GM18909 (cell line): Measurements from ENCODE around the gene GTF2A1L.
A peak's percentile ranks its signal among the peaks of the same experiment; 100 is the strongest.
"Not testable (repeated sequence)": the region's sequence is repeated elsewhere in the genome, so short reads cannot be mapped to it uniquely, and the experiment has no call there.

Experiments
- ATAC-seq: cut with Tn5 transposase; IDR thresholded peaks from one replicate; pipeline ENCODE4 v1.9.1; 2021; ENCODE audit warnings: mild to moderate bottlenecking; ENCODE audit not compliant: unreplicated experiment, poor library complexity

GTF2A1L gene, protein sequence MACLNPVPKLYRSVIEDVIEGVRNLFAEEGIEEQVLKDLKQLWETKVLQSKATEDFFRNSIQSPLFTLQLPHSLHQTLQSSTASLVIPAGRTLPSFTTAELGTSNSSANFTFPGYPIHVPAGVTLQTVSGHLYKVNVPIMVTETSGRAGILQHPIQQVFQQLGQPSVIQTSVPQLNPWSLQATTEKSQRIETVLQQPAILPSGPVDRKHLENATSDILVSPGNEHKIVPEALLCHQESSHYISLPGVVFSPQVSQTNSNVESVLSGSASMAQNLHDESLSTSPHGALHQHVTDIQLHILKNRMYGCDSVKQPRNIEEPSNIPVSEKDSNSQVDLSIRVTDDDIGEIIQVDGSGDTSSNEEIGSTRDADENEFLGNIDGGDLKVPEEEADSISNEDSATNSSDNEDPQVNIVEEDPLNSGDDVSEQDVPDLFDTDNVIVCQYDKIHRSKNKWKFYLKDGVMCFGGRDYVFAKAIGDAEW

DNA sequence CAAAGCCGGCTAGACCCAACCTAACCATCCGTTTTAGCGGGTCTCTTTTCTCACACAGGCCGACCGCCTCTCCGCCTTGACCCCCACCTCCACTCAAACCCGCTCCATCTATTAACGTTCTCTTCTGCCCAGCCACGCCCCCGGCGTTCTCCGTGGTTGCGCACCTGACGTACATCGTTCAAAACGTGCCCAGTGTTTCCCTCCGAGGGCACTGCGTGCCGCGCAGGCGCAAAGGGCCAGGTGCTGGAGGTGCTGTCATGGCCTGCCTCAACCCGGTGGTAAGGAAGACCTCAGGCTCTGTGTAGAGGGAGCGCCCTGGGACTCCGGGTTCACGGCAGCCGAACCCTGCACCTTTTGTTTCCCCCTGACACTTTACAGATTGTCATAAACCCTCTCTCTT is at the start of gene GTF2A1L:
Gene GTF2A1L, plus strand, starts transcription at position 239 of the 400 bp plus-strand sequence. Its CDS starts 19 bp downstream, at position 258.
- no peak for ATAC-seq

DNA sequence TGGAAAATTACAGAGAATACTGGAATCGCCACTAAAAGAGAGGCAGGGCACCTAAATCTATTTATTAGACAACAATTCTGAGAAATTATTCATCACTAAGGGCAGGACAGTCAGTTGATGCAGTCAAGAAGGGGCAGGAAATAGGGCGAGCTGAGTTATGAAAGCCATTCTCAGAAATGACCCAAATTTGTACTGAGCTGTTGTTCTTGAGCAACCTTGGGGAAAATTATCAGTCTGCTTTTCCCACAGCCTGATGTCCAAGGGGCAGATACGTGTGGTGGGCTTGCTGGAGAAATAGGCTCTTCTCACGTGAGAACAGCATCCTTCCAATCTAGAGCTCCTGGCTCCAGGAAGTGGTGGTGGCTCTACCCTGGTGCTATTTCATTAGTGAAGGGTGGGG is 49.1 kb upstream of the GTF2A1L start:
- ATAC-seq = no peak

DNA sequence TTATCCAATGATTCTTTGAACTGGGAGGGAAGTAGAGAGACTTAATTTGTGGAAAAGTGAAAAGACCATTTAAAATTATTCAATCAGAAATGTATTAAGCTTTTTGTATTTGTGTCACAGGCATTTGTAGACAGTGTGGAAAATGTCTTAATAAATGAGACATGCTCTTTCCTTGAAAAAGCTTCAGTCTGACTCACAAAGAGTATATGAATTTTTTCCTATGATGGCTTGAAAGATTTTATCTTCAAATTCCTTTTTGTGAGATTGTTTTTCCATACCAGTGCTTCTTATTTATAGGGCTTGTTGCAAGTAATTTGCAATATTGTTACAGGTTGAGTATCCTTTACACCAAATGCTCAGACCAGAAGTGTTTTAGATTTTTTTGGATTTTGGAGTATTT is 48.2 kb upstream of the GTF2A1L start:
- ATAC-seq = no peak

- no peak for ATAC-seq
These were observed 44.8 kb upstream of the GTF2A1L start for GRCh38 chr2:48572816-48573215.

GRCh38 chr2:48574353-48575287 is 43.0 kb upstream of the GTF2A1L start:
- ATAC-seq = no peak

- ATAC-seq = no peak
These were observed 39.3 kb upstream of the GTF2A1L start for GRCh38 chr2:48578313-48578712.

DNA sequence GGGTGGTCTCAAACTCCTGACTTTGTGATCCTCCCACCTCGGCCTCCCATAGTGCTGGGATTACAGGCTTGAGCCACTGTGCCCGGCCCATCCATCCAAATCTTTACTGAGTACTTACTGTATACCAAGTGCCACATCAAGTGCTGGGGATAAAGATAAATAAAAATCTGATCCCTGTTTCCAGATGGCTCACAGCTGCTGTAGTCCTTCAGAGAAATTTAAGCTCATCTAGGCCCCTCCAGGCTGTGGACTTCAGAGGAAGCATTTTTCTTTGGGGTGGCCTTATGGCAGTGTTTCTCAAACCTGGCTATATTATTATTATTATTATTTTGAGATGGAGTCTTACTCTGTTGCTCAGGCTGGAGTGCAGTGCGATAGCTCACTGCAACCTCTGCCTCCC is 33.7 kb upstream of the GTF2A1L start:
- ATAC-seq = no peak

DNA sequence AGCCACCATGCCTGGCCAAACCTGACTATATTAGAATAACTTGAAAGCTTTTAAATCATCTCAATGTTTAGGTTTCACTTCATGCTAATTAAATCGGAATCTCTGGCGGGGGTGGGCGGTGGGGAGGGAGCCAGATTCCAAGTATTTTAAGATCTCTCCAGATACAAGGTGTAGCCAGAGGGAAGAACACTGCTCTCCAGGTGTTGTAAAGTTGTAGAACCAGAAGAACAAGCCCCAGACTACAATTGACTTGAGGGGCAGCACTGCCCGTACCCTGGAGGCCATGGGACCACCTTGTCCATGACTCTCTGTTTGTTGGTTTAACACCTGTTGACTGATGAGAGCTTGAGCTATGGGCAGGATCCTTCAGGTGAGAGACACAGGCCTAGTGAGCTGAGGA is 33.1 kb upstream of the GTF2A1L start:
- no peak for ATAC-seq

GRCh38 chr2:48586433-48586832 is 31.2 kb upstream of the GTF2A1L start:
- ATAC-seq = no peak

DNA sequence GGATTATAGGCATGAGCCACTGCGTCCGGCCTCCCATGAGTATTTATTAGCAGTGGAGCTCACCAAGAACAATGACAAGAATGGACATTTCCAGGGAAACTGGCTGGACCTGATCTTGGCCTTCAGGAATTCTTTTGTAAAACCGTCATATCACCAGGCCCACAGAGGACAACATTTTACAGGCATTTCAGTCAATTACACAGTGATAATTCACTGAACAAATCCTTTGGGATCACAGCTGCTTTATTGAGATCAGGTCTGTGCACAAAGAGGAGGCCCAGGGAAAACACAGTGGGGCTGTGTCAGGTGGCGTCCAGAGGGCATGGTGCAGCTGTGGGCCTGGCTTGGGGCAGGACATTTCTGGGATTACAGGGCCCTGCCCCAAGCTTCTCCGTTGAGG is 30.1 kb upstream of the GTF2A1L start:
- ATAC-seq = no peak

DNA sequence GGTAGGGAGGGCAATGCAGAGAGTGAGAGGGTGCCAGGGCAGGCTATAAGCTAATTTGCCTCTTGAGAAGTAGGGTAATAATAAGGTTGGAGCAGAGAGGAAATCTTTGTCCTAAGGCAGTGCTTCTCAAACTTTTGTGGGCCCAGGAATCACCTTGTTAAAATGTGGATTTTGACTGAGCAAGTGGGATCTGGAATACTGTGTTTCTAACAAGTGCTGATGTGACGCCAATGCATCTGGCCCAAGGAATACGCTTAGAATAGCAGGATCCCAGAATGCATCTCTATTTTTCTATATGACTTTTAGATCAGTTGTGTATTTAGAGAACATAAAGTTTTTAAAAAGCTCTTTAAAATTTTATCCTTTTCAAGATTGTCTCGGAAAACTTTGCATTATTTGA is 29.7 kb upstream of the GTF2A1L start:
- ATAC-seq = no peak

- ATAC-seq = no peak
These were observed 28.9 kb upstream of the GTF2A1L start for GRCh38 chr2:48588745-48589144.

DNA sequence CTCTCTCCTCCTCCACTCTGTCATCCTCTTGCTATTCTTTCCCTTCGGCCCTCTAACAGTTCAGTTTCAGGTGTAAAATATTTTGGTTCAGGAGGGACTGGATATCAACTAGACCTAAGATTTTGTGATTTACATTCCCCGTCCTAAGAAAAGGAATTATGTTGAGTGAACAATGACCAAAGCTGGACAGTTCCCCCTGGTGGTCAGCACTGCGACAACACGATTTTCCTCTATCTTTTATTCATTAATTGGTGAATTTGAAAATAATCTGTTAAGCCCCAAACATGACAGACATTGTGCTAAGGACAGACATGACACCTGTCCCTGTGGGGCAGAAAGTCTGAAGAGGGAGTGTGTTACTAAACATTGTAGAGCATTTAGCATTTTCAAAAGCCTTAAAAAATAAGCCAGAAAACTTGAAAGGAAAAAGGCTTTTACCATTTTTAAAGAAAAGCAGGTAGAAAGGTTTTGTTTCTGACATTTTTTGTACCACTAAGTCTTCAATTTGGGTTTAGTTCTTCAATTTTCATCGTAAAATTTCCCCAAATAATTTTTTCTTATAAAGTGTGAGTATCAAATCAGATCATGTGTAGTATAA is 28.4 kb upstream of the GTF2A1L start:
- no peak for ATAC-seq

- ATAC-seq = no peak
These were observed 27.6 kb upstream of the GTF2A1L start for GRCh38 chr2:48590017-48590416.

DNA sequence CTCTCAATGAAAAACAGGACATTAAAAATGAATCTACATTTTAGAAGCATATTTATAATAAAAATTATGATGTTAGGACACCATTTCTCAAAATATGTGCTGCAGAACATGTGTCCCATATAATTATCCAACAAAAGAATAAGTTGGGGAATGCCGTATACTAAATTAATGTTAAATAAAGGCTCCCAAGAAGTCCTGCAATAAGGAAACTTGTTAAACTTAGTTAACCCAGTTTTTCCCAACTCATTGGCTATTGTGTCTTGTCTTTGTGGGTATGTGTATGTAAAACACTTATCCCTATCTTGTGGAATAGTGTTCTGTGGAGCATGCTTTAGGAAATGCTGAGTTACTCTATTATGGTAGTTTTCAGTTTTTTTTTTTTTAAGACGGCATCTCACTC is 25.6 kb upstream of the GTF2A1L start:
- no peak for ATAC-seq

GRCh38 chr2:48596751-48597150 is 20.9 kb upstream of the GTF2A1L start:
- not testable (repeated sequence) for ATAC-seq

DNA sequence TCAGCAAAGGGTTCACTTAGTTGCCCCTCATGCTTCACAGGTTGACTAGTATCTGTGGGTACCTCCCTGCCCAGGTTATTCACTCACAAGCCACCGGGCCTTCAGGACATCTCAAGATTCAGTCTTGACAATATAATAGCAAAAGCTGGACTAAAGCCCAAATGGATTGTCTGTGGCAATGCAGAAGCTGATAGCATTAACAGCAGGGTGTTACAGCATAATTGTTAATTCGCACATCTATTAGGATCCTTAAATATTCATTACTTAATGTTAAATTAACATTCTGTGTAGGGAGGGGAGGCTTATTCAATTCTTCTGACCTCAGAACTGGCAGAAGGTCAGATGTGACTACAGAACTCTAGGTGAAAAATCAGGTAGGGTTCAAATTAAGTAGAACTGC is 20.2 kb upstream of the GTF2A1L start:
- no peak for ATAC-seq

- peak; percentile 43 for ATAC-seq
These were observed 17.3 kb upstream of the GTF2A1L start for GRCh38 chr2:48600204-48600813.

DNA sequence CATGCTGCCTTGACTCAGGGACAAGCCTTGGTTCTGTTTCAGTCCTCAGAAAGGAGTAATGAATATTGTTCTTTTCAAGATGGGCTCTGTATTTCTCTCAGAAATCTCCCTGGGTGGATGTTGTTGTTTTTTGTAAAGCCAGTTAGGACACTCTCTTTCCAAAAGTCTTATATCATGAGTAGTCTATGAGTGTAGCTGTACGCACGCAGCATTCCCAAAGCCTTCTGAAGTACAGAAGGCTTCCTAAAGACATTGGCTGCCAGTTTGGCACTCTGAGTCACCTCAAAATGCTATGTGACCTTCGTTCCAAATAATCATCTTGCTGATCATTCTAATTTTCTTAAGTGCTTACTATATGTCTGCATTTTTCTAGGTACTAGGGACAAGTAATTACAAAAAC is 16.7 kb upstream of the GTF2A1L start:
- ATAC-seq = no peak

- ATAC-seq = no peak
These were observed 16.3 kb upstream of the GTF2A1L start for GRCh38 chr2:48601349-48601748.
